Bronchial epithelial cell (primary cell): ENCODE measurements around the gene TRERF1. TPM values are rescaled to one million over a fixed set of nuclear protein-coding genes. Genes with fewer than 3 reads are reported as not detected.
A peak's percentile ranks its signal among the peaks of the same experiment; 100 is the strongest.

Source experiments
- DNase-seq: peaks from one replicate; pipeline ENCODE4 v3.0.0-alpha.2; 2010; ENCODE audit warnings: low read depth
- FAIRE-seq: peaks from 2 replicates; lab custom pipeline; 2011; peaks lifted over from hg19 to GRCh38; lab: Jason Lieb, UNC
- H3K27me3 ChIP-seq: 2 replicates; pipeline ENCODE4 v1.5.1; 2011; ENCODE audit warnings: low read length; ENCODE audit not compliant: control insufficient read depth, insufficient read depth
- H3K36me3 ChIP-seq: 2 replicates; pipeline ENCODE4 v1.5.1; 2011; ENCODE audit warnings: low read length; ENCODE audit not compliant: control insufficient read depth, insufficient read depth
- H3K4me3 ChIP-seq: 2 replicates; pipeline ENCODE4 v1.5.1; 2011; ENCODE audit warnings: mild to moderate bottlenecking, low read depth, low read length, control low read depth
- total RNA-seq: library from RNA; depleted of rRNA; stranded (reverse); fragments of >200 nt; gene quantifications from 2 replicates; pipeline ENCODE4 v1.2.1, GENCODE V29; 2014
- TF ChIP-seq, protein P1 (sequence below): IDR thresholded peaks from 2 replicates; pipeline ENCODE4 v1.5.1; 2011; ENCODE audit warnings: mild to moderate bottlenecking, moderate library complexity, low read length, control low read depth, inconsistent platforms; ENCODE audit not compliant: insufficient read depth, severe bottlenecking

The TRERF1 gene
- total RNA-seq, 1 donor from 2014 or later = 1.8 TPM

DNA sequence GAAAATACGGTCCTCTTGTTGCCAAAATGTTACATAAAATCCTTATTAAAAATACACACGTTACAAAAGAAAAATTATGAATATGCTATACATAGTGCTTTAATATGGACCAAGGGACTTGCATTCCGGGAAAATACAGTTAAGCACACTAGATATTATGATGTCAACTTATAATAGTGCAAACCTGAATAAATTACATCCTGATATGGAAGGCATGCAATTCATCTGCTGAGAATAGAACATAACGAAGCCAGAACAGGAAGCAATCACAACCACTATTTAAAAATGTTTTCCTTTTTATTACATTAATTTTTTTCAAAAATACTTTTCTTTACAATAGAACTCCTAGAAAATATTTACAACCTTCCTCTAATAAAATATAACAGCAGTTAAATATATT is 226.3 kb downstream of the TRERF1 start:
- no peak overlapping the region for H3K4me3 ChIP-seq
- TF ChIP-seq, protein P1, sequence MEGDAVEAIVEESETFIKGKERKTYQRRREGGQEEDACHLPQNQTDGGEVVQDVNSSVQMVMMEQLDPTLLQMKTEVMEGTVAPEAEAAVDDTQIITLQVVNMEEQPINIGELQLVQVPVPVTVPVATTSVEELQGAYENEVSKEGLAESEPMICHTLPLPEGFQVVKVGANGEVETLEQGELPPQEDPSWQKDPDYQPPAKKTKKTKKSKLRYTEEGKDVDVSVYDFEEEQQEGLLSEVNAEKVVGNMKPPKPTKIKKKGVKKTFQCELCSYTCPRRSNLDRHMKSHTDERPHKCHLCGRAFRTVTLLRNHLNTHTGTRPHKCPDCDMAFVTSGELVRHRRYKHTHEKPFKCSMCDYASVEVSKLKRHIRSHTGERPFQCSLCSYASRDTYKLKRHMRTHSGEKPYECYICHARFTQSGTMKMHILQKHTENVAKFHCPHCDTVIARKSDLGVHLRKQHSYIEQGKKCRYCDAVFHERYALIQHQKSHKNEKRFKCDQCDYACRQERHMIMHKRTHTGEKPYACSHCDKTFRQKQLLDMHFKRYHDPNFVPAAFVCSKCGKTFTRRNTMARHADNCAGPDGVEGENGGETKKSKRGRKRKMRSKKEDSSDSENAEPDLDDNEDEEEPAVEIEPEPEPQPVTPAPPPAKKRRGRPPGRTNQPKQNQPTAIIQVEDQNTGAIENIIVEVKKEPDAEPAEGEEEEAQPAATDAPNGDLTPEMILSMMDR = no peak
- no peak for FAIRE-seq

DNA sequence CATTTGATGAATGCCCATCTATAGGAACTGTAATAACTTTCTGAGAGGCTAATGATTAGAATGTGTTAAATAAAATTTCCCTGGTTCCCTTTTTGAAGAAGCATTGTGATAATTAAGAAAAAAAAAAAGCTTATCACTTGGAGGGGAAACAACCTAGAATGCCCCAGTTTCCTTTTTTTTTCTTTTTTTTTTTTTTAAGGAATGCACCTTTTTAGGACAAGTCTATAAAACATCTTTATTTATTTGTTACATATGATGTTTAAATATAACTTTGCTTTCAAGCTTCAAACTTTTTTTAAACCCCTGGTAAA is 226.7 kb downstream of the TRERF1 start:
- Histone ChIP-seq H3K4me3 (no peak overlapping the region), H3K36me3 (peaks cover 3% of the 10 kb centered on the region)

More for the DNA sequence above, 226.3 kb downstream of the TRERF1 start:
- peaks cover 3% of the 10 kb centered on the region for H3K36me3 ChIP-seq
- DNase-seq = no peak
- H3K27me3 ChIP-seq = no peaks in the 10 kb centered on the region

DNA sequence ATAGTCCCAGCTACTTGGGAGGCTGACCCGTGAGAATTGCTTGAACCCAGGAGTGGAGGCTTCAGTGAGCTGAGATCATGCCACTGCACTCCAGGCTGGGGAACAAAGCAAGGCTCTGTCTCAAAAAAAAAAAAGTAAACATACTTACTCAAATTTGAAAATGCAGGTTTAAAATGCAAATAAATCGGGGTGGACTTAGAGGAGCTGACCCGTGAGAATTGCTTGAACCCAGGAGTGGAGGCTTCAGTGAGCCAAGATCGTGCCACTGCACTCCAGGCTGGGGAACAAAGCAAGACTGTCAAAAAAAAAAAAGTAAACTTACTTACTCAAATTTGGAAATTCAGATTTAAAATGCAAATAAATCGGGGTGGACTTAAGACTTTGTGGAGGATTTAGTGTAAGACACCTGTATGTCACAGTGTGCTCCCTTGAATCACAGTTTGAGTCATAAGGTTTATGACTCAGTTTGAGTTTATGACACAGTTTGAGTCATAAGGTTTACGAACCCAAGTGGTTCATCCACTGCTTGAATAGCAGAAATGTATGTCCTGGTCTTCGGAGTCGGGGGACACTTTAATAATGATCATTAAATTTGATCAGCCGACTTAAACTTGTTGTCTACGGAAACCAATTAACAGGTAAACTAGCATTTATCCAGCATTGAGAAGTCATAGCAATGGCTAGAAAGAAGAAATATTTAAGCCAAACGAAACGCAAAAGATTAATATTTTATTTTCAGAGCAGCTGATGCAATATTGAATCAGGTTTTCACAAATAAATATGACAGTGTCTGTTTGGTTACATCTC is 227.3 kb downstream of the TRERF1 start:
- Histone ChIP-seq H3K4me3 (peak overlapping the region; percentile 26), H3K36me3 (peaks cover 3% of the 10 kb centered on the region), H3K27me3 (no peaks in the 10 kb centered on the region)
- DNase-seq (peak; percentile 100), FAIRE-seq (no peak)
- TF ChIP-seq, protein P1 = no peak

More for the DNA sequence above, 226.7 kb downstream of the TRERF1 start:
- FAIRE-seq (no peak), DNase-seq (no peak)
- H3K27me3 ChIP-seq = no peaks in the 10 kb centered on the region
- TF ChIP-seq, protein P1 = no peak

GRCh38 chr6:42222448-42222847 is 229.3 kb downstream of the TRERF1 start:
- FAIRE-seq (no peak), DNase-seq (peak; percentile 51)
- TF ChIP-seq, protein P1 = no peak
- H3K36me3 ChIP-seq = no peaks in the 10 kb centered on the region
- no peaks in the 10 kb centered on the region for H3K27me3 ChIP-seq
- H3K4me3 ChIP-seq = no peak overlapping the region

- Histone ChIP-seq H3K4me3 (no peak overlapping the region), H3K27me3 (no peaks in the 10 kb centered on the region), H3K36me3 (no peaks in the 10 kb centered on the region)
- TF ChIP-seq, protein P1 = no peak
- DNase-seq = peak; percentile 80
- FAIRE-seq = no peak
Measured at GRCh38 chr6:42221546-42221945, 230.2 kb downstream of the TRERF1 start.
